Measurements from ENCODE around the gene POLE4. TPM values are rescaled to one million over a fixed set of nuclear protein-coding genes. Genes with fewer than 3 reads are reported as not detected.

The POLE4 gene
- total RNA-seq, 1 donor from 2014 or later = 59.8 TPM

DNA sequence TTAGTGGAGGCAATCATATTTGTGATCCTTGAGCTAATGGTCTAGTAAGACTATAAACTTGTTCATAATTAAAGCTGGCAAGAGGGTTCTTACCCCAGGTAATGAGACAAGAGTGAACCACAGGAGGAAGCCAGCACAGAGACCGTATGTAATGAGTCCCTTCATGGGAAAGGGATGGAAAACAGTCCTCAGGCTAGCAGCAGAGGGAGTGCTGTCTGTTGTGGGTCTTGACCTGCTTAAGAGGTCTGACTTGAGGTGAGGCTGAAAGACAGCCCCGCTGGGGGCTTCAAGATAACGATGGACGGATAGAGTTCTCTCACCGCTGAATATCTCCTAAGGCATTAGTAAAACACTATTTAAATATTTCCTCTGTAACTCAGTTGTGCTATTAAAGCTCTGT is 16.2 kb upstream of the POLE4 start:
- TF ChIP-seq CTCF (IDR thresholded peaks at IDR 0.05) = no peak
- Histone ChIP-seq H3K9me3 (no peaks in the 10 kb centered on the region), H3K27me3 (no peaks in the 10 kb centered on the region), H3K4me3 (no peak overlapping the region), H3K4me1 (no peaks in the 10 kb centered on the region), H3K27ac (no peak overlapping the region), H3K36me3 (no peaks in the 10 kb centered on the region)
- no peak for ATAC-seq
- no peak for DNase-seq
- intact Hi-C loops (cut with DNase I) = no loop called here

GRCh38 chr2:74944987-74945787 is 13.3 kb upstream of the POLE4 start:
- no peaks in the 10 kb centered on the region for H3K36me3 ChIP-seq
- DNase-seq (no peak), ATAC-seq (no peak)
- H3K27ac ChIP-seq = no peak overlapping the region
- no peaks in the 10 kb centered on the region for H3K4me1 ChIP-seq
- intact Hi-C loops (cut with DNase I) = no loop called here
- H3K9me3 ChIP-seq = no peaks in the 10 kb centered on the region
- no peaks in the 10 kb centered on the region for H3K27me3 ChIP-seq
- H3K4me3 ChIP-seq = no peak overlapping the region
- no peak for TF ChIP-seq CTCF (IDR thresholded peaks at IDR 0.05)

DNA sequence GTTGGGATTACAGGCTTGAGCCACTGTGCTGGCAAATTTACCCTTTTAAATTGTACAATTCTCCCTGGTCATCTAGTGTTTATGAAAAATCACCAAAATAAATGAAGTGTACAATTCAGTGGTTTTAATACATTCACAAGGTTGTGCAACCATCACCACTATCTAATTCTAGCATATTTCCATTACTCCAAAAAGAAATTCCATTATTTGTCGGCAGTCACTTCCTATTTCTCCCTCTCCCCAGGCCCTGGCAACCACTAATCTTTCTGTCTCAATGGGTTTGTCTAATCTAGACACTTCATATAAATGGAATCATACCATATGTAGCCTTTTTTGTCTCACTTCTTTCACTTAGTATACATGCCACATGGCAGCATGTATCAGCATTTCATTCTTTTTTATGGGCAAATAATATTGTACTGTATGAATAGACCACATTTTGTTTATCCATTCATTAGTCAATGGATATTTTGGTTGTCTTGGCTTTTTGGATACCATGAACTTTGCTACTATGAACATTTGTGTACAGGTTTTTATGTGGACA is 12.6 kb upstream of the POLE4 start:
- Histone ChIP-seq H3K4me3 (no peak overlapping the region), H3K4me1 (no peaks in the 10 kb centered on the region), H3K9me3 (no peaks in the 10 kb centered on the region), H3K36me3 (no peaks in the 10 kb centered on the region), H3K27ac (no peak overlapping the region), H3K27me3 (no peaks in the 10 kb centered on the region)
- no peak for TF ChIP-seq CTCF (IDR thresholded peaks at IDR 0.05)
- intact Hi-C loops (cut with DNase I) = no loop called here
- ATAC-seq (no peak), DNase-seq (no peak)

DNA sequence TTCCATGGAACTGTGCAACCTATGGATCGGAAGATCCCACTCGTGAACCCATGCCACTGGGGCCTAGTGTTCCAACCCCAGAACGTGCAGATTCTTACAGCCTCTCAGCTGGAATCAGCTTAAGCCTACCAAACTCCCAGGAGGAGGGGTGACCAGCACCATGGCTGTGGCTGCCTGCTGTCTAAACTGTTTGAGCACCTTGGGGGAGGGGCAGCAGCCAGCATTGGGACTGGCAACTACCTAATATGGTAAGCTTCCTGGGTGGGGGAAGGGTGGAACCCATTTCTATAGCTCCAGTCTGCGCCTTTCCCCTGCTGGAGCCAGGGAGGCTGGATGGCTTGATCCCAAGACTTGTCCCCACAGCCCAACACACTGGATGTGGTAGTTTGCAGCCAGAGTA is 10.7 kb upstream of the POLE4 start:
- ATAC-seq (no peak), DNase-seq (no peak)
- H3K27me3 ChIP-seq = no peaks in the 10 kb centered on the region
- H3K4me3 ChIP-seq = no peak overlapping the region
- no peaks in the 10 kb centered on the region for H3K9me3 ChIP-seq
- H3K4me1 ChIP-seq = no peaks in the 10 kb centered on the region
- intact Hi-C loops (cut with DNase I) = no loop called here
- no peak overlapping the region for H3K27ac ChIP-seq
- TF ChIP-seq CTCF (IDR thresholded peaks at IDR 0.05) = no peak
- H3K36me3 ChIP-seq = no peaks in the 10 kb centered on the region

DNA sequence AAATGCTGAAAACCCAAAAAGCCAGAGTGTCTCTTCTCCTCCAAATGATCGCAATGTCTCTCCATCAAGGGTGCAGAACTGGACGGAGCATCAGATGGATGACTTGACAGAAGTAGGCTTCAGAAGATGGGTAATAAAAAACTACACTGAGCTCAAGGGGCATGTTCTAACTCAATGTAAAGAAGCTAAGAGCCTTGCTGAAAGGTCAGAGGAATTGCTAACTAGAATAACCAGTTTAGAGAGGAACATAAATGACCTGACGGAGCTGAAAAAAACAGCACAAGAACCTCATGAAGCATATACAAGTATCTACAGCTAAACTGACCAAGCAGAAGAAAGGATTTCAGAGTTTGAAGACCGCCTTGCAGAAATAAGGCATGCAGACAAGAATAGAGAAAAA is 9.7 kb upstream of the POLE4 start:
- Histone ChIP-seq H3K4me1 (no peaks in the 10 kb centered on the region), H3K27ac (no peak overlapping the region), H3K4me3 (no peak overlapping the region), H3K9me3 (no peaks in the 10 kb centered on the region), H3K36me3 (no peaks in the 10 kb centered on the region), H3K27me3 (no peaks in the 10 kb centered on the region)
- ATAC-seq (no peak), DNase-seq (no peak)
- no peak for TF ChIP-seq CTCF (IDR thresholded peaks at IDR 0.05)
- intact Hi-C loops (cut with DNase I) = no loop called here

Measured in upper lobe of right lung (tissue), 1 donor.